ENCODE data around the gene PTPN3. TPM values are rescaled to one million over a fixed set of nuclear protein-coding genes. Genes with fewer than 3 reads are reported as not detected.

The PTPN3 gene
- total RNA-seq, 3 donors from 2014 or later, result 13.2 to 30.3 (median 25.8) TPM

DNA sequence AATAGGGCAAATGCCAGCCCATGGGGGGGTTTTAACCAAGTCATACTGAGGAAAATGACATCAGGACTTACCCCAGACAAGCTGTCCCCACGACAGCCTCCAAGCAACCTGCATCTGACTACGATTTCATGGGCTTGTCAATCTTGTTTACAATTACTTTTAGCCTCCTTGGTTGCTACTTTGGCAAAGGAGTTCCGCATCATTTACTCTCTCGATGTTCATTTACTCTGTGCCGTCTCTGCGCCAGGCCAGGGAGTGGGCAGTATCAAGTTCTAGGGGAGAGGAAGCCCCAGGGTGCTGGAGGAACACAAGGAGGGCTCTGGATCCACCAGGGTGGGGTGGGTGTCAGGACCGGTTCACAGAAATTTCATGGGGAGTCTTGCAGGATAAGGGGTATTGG lies 23.9 kb downstream of the PTPN3 start:
- ATAC-seq (no peak), DNase-seq (no peak)
- intact Hi-C loops (cut with DNase I, micrococcal nuclease), result no loop called here
- Histone ChIP-seq H3K9me3 (no peaks in the 10 kb centered on the region), H3K4me1 (ENCODE audit: low read depth) (peaks cover 23% of the 10 kb centered on the region), H3K4me3 (no peak overlapping the region), H3K36me3 (ENCODE audit: low read depth) (no peaks in the 10 kb centered on the region)
- TF ChIP-seq, protein P1, sequence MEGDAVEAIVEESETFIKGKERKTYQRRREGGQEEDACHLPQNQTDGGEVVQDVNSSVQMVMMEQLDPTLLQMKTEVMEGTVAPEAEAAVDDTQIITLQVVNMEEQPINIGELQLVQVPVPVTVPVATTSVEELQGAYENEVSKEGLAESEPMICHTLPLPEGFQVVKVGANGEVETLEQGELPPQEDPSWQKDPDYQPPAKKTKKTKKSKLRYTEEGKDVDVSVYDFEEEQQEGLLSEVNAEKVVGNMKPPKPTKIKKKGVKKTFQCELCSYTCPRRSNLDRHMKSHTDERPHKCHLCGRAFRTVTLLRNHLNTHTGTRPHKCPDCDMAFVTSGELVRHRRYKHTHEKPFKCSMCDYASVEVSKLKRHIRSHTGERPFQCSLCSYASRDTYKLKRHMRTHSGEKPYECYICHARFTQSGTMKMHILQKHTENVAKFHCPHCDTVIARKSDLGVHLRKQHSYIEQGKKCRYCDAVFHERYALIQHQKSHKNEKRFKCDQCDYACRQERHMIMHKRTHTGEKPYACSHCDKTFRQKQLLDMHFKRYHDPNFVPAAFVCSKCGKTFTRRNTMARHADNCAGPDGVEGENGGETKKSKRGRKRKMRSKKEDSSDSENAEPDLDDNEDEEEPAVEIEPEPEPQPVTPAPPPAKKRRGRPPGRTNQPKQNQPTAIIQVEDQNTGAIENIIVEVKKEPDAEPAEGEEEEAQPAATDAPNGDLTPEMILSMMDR (IDR thresholded peaks at IDR 0.05), result no peak

DNA sequence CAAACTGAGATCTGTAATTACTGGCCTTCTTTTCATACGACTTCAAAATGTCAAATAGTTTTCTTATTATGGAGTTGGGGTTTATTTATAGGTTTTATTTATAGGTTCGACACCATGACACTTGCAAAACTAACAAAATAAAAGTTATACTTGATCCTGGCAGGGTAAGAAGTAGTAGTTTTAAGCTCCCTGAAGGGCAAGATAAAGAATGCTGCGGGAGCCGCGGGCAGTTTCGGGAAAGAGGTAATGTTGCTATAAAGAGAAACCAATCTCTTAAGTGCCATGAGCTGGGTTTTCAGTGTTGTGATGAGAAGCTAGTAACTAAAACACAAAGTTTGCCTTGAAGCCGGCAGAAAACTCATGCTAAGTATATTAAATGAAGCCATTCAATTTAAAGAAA lies 24.8 kb downstream of the PTPN3 start:
- H3K9me3 ChIP-seq, result no peaks in the 10 kb centered on the region
- intact Hi-C loops (cut with DNase I, micrococcal nuclease), result no loop called here
- ATAC-seq (no peak), DNase-seq (no peak)
- H3K4me1 ChIP-seq (ENCODE audit: low read depth), result peaks cover 23% of the 10 kb centered on the region
- H3K36me3 ChIP-seq (ENCODE audit: low read depth), result no peaks in the 10 kb centered on the region
- no peak overlapping the region for H3K4me3 ChIP-seq
- TF ChIP-seq, protein P1 (IDR thresholded peaks at IDR 0.05), result no peak

DNA sequence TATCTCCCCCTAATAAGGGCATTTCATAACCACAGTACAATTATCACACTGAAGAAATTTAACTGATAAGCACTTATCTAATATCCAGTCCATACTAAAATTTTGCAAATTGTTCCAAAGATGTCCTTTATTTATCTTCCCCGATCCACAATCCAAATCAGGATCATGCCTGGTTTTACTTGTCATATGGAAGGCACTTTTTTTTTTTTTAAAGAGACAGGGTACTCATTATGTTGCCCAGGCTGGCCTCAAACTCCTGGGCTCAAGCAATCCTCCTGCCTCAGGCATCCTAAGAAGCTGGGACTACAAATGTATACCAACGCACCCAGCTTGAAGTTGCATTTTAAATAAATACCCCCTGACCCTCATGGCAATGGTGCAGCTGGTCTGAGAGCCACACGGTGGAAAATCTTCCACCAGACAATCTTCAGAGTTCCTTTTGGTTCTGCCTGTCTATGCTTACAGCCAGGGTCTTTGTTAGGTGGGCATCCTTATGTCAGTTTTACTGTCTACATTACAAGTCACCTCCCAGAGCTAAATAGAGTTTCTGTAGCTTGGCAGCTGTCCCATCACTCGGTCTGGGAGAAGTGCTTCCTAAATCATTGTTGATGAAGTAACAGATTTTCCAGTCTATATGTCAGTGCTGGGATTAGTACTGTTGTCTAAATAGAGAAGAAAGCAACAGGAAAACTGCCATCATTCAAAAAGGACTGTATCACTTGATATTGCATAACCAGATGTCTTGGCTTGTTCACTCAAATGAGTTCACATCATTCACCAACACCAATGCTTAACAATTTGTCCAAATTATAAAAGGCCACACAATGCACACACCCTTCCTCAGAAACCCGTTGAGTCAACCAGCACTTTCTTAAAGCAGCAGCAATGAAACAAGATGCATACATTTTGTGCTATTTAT lies 26.4 kb downstream of the PTPN3 start:
- H3K4me3 ChIP-seq, result no peak overlapping the region
- no peaks in the 10 kb centered on the region for H3K36me3 ChIP-seq (ENCODE audit: low read depth)
- peaks cover 18% of the 10 kb centered on the region for H3K4me1 ChIP-seq (ENCODE audit: low read depth)
- DNase-seq (no peak), ATAC-seq (no peak)
- TF ChIP-seq, protein P1 (IDR thresholded peaks at IDR 0.05), result no peak
- intact Hi-C loops (cut with DNase I, micrococcal nuclease), result no loop called here
- no peaks in the 10 kb centered on the region for H3K9me3 ChIP-seq

DNA sequence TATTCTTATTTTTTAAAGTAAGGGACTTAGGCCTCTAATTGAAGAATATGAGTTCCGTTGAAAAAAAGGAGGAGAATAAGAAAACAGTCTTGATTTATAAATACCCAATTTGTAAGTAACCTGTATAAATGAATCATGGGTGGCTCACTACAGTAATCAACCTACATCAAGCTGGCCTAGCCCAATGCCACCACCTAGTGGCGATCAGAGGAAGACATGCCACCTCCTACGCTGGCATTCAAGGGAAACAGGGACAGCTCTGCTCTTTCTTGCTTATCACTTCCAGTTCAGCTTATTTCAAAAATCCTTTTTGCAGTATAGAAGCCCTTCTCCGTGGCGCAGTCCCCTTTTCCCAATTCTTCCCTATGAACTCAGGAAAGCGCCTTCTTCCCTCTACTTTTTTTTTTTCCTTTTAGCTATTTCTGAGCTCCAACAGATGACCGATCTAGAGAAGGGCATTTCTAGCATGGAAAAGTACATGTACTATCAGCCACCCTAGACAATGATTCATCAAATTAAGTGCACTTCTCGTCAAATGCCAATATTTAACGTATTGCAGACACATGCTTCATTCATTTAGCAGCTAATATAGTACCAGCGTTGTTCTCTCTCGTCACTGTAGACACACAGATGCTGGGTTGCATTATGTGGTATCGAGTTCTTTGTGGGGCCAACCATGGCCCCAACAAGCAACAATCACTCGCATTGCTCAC lies 28.3 kb downstream of the PTPN3 start:
- peak in 2 of 3 donors; percentile 71 to 83 for DNase-seq
- intact Hi-C loops (cut with DNase I, micrococcal nuclease), result no loop called here
- ATAC-seq, result peak; percentile 98
- no peaks in the 10 kb centered on the region for H3K9me3 ChIP-seq
- no peaks in the 10 kb centered on the region for H3K36me3 ChIP-seq (ENCODE audit: low read depth)
- TF ChIP-seq, protein P1 (IDR thresholded peaks at IDR 0.05), result peak; percentile 87
- H3K4me3 ChIP-seq, result no peak overlapping the region
- peaks cover 3% of the 10 kb centered on the region for H3K4me1 ChIP-seq (ENCODE audit: low read depth)

DNA sequence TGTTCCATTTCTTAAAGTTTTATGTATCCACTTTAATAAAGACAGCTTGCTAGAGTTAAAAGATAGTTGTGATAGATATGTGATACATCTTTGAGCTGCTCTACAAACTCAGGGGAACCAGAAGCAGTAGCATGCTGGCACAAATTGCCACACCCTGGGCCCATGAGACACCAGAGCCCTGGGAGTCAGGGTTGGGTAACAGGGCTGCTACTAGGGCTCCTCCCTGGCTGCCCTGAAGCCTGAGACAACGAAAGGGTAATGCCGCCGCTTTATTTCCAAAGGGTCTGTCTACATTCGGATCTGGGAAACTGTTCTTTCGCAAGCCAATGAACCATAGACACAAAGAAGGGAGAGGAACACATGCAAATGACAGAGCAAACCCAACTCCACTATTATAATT lies 29.2 kb downstream of the PTPN3 start:
- no peaks in the 10 kb centered on the region for H3K9me3 ChIP-seq
- no peak for DNase-seq
- H3K4me1 ChIP-seq (ENCODE audit: low read depth), result no peaks in the 10 kb centered on the region
- no peak overlapping the region for H3K4me3 ChIP-seq
- peak; percentile 42 for ATAC-seq
- H3K36me3 ChIP-seq (ENCODE audit: low read depth), result no peaks in the 10 kb centered on the region
- intact Hi-C loops (cut with DNase I, micrococcal nuclease), result no loop called here
- TF ChIP-seq, protein P1 (IDR thresholded peaks at IDR 0.05), result no peak
